Activated T-helper 17 cell treated with anti-CD3 and anti-CD28 coated beads, Interleukin-2, amount 50 U/mL, for 72 hours (primary cell): ENCODE results near the gene FAM161A. TPM values are rescaled to one million over a fixed set of nuclear protein-coding genes. Genes with fewer than 3 reads are reported as not detected.
A peak's percentile ranks its signal among the peaks of the same experiment; 100 is the strongest.
"Not testable (repeated sequence)": the region's sequence is repeated elsewhere in the genome, so short reads cannot be mapped to it uniquely, and the experiment has no call there.

Experiments
- ATAC-seq: fragments of 150-1000 bp; cut with Tn5 transposase; replicated peaks from 2 replicates; pipeline ENCODE4 v1.10.0; 2021; ENCODE audit warnings: mild to moderate bottlenecking, moderate library complexity
- H3K27ac Mint-ChIP-seq: one replicate; pipeline ENCODE4 v1.8.0; 2022; ENCODE audit warnings: mixed read lengths
- H3K27me3 Mint-ChIP-seq: one replicate; pipeline ENCODE4 v1.8.0; 2022; ENCODE audit warnings: mixed read lengths
- H3K36me3 Mint-ChIP-seq: one replicate; pipeline ENCODE4 v1.8.0; 2022; ENCODE audit warnings: low read depth, mild to moderate bottlenecking, mixed read lengths
- H3K4me1 Mint-ChIP-seq: one replicate; pipeline ENCODE4 v1.8.0; 2022; ENCODE audit warnings: mixed read lengths
- H3K4me3 Mint-ChIP-seq: one replicate; pipeline ENCODE4 v1.8.0; 2022; ENCODE audit warnings: mild to moderate bottlenecking, mixed read lengths
- H3K9me3 Mint-ChIP-seq: one replicate; pipeline ENCODE4 v1.8.0; 2022; ENCODE audit warnings: mixed read lengths
- total RNA-seq, 2 donors: library from RNA; stranded (reverse); gene quantifications; one replicate each; pipeline ENCODE4 v1.2.3, GENCODE V29; 2022

Gene FAM161A
- total RNA-seq, 2 donors from 2014 or later: 8.7 to 9.8 TPM

DNA sequence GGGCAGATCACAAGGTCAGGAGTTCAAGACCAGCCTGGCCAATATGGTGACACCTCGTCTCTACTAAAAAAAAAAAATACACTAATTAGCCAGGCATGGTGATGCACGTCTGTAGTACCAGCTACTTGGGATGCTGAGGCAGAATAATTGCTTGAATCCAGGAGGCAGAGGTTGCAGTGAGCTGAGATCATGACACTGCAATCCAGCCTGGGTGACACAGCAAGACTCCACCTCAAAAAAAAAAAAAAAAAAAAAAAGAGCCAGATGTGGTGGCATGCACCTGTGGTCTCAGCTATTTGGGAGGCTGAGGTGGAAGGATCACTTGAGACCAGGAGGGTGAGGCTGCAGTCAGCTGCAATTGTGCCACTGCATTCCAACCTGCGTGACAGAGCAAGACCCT lies 40.5 kb downstream of the FAM161A start:
- not testable (repeated sequence) for H3K4me1 Mint-ChIP-seq, ATAC-seq

DNA sequence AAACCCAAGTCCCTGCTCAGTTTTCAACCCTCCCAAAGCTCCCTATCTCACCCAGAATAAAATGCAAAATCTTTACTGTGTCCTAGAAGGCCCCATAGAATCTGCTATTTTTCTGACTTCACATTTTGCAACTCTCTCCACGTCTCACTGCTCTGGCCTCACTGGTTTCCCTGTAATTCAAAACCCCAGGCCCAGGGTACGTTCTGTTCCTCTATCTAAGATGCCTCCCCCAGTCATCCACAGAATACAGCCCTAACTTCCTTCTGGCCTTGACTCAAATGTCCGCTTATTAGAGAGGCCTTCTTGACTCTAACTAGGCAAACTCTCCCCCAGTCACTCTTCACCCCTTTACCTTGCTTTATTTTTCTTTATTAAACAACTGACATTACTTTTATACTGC lies 42.0 kb downstream of the FAM161A start:
- Mint-ChIP-seq H3K27ac (no peak overlapping the region), H3K4me1 (no peaks in the 10 kb centered on the region), H3K27me3 (peaks cover 15% of the 10 kb centered on the region), H3K4me3 (no peak overlapping the region), H3K36me3 (no peaks in the 10 kb centered on the region), H3K9me3 (no peaks in the 10 kb centered on the region)
- no peak for ATAC-seq

More for the DNA sequence above, 40.5 kb downstream of the FAM161A start:
- not testable (repeated sequence) for H3K36me3 Mint-ChIP-seq, H3K27ac Mint-ChIP-seq, H3K4me3 Mint-ChIP-seq, H3K9me3 Mint-ChIP-seq
- H3K27me3 Mint-ChIP-seq: peaks cover 15% of the 10 kb centered on the region

- not testable (repeated sequence) for H3K36me3 Mint-ChIP-seq, H3K4me1 Mint-ChIP-seq, H3K27me3 Mint-ChIP-seq, H3K9me3 Mint-ChIP-seq, H3K27ac Mint-ChIP-seq, ATAC-seq, H3K4me3 Mint-ChIP-seq
Observed at GRCh38 chr2:61810203-61810602, 43.7 kb downstream of the FAM161A start.

GRCh38 chr2:61808693-61809092 lies 45.2 kb downstream of the FAM161A start:
- H3K4me1 Mint-ChIP-seq, H3K4me3 Mint-ChIP-seq, H3K36me3 Mint-ChIP-seq, H3K27me3 Mint-ChIP-seq, H3K9me3 Mint-ChIP-seq, ATAC-seq, H3K27ac Mint-ChIP-seq: not testable (repeated sequence)

GRCh38 chr2:61807036-61807757 lies 46.7 kb downstream of the FAM161A start:
- Mint-ChIP-seq H3K27ac (no peak overlapping the region), H3K4me3 (no peak overlapping the region), H3K9me3 (no peaks in the 10 kb centered on the region), H3K27me3 (peaks cover 11% of the 10 kb centered on the region), H3K4me1 (no peaks in the 10 kb centered on the region), H3K36me3 (no peaks in the 10 kb centered on the region)
- no peak for ATAC-seq

GRCh38 chr2:61802548-61802947 lies 51.3 kb downstream of the FAM161A start:
- ATAC-seq: no peak
- no peak overlapping the region for H3K27ac Mint-ChIP-seq
- no peaks in the 10 kb centered on the region for H3K9me3 Mint-ChIP-seq
- peaks cover 20% of the 10 kb centered on the region for H3K27me3 Mint-ChIP-seq
- H3K36me3 Mint-ChIP-seq: no peaks in the 10 kb centered on the region
- H3K4me1 Mint-ChIP-seq: no peaks in the 10 kb centered on the region
- H3K4me3 Mint-ChIP-seq: no peak overlapping the region

DNA sequence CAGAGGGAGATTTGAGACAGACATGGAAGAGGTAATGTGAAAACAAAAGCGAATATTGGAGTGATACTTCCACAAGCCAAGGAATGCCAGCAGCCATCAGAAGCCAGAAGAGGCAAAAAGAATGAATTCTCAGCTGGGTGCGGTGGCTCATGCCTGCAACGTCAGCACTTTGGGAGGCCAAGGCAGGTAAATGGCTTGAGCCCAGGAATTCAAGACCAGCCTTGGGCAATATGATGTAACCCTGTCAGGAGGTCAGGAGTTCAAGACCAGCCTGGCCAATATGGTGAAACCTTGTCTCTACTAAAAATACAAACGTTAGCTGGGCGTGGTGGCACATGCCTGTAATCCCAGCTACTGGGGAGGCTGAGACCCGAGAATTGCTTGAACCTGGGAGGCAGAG lies 54.8 kb downstream of the FAM161A start:
- Mint-ChIP-seq H3K9me3 (no peaks in the 10 kb centered on the region), H3K36me3 (no peaks in the 10 kb centered on the region), H3K4me1 (no peaks in the 10 kb centered on the region), H3K27ac (no peak overlapping the region), H3K4me3 (no peak overlapping the region), H3K27me3 (peaks cover 23% of the 10 kb centered on the region)
- no peak for ATAC-seq

- H3K4me3 Mint-ChIP-seq, ATAC-seq, H3K9me3 Mint-ChIP-seq, H3K4me1 Mint-ChIP-seq, H3K27ac Mint-ChIP-seq, H3K36me3 Mint-ChIP-seq: not testable (repeated sequence)
- H3K27me3 Mint-ChIP-seq: peaks cover 18% of the 10 kb centered on the region
Observed at GRCh38 chr2:61797446-61797845, 56.4 kb downstream of the FAM161A start.

GRCh38 chr2:61795408-61795807 lies 58.5 kb downstream of the FAM161A start:
- no peak for ATAC-seq
- H3K9me3 Mint-ChIP-seq: no peaks in the 10 kb centered on the region

DNA sequence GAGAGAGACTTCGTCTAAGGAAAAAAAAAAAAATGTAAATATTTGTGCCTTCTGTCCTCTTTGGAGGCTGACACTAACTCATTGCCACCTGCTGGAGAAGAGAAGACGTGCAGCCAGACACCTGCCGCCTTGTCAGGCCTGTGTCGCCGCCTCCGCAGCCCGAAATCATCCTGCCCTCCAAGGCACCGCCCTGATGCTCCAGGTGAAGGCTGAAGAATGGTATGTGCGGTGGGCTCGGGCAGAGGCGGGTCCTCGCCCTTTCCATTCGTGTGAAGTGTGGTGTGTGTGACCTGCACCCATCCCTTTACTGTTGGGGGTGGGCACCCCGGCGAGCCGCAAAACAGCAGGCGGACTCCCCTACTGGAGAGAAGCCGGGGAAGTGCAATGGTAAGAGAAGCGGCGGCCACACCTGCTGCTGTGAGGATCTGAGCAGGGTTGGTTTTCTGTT lies 60.4 kb downstream of the FAM161A start:
- H3K9me3 Mint-ChIP-seq: no peaks in the 10 kb centered on the region
- H3K36me3 Mint-ChIP-seq: no peaks in the 10 kb centered on the region
- peak; percentile 98 for ATAC-seq

More at GRCh38 chr2:61795408-61795807, 58.5 kb downstream of the FAM161A start:
- no peak overlapping the region for H3K4me3 Mint-ChIP-seq
- peaks cover 10% of the 10 kb centered on the region for H3K27me3 Mint-ChIP-seq
- peak overlapping the region; percentile 15 for H3K27ac Mint-ChIP-seq
- H3K36me3 Mint-ChIP-seq: no peaks in the 10 kb centered on the region
- no peaks in the 10 kb centered on the region for H3K4me1 Mint-ChIP-seq

GRCh38 chr2:61792355-61792890 lies 61.4 kb downstream of the FAM161A start:
- ATAC-seq: no peak
- H3K36me3 Mint-ChIP-seq: no peaks in the 10 kb centered on the region
- H3K4me3 Mint-ChIP-seq: no peak overlapping the region
- no peaks in the 10 kb centered on the region for H3K9me3 Mint-ChIP-seq
- H3K4me1 Mint-ChIP-seq: no peaks in the 10 kb centered on the region
- peaks cover 11% of the 10 kb centered on the region for H3K27me3 Mint-ChIP-seq
- H3K27ac Mint-ChIP-seq: no peak overlapping the region

More for the DNA sequence above, 60.4 kb downstream of the FAM161A start:
- Mint-ChIP-seq H3K27ac (peak overlapping the region; percentile 44), H3K4me3 (peak overlapping the region; percentile 75), H3K4me1 (no peaks in the 10 kb centered on the region), H3K27me3 (peaks cover 3% of the 10 kb centered on the region)

DNA sequence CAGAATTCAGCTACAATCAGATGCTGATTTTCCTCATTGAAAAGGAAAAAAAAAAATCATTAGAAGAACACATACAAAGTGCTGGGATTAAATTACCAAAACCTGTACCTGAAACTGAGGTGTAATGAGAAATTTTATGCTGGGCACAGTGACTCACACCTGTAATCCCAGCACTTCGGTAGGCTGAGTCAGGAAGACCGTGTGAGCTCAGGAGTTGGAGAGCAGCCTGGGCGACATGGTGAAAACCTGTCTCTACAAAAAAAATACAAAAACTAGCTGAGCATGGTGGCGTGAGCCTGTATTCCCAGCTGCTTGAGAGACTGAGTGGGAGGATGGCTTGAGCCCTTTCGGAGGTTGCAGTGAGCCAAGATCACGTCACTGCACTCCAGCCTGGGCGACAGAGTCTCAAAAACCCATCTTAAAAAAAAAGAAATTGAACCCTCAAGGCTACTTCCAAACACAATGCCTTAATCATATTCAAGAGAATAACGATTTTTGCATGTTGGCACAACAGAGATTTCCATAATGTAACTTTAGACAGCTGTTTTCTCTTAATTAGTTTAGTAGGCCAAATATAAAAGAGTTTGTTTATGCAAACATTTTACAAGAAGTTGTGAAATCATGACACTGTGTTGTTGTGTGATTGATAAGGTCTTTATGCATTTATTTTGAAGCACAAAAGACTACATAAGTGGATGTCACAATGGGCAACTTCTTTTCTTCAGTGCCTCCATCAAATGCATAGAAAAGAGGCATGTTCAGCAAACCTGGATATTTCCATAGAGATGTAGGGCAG lies 63.9 kb downstream of the FAM161A start:
- Mint-ChIP-seq H3K9me3 (no peaks in the 10 kb centered on the region), H3K36me3 (no peaks in the 10 kb centered on the region), H3K27me3 (peaks cover 17% of the 10 kb centered on the region), H3K4me3 (no peak overlapping the region), H3K4me1 (no peaks in the 10 kb centered on the region), H3K27ac (no peak overlapping the region)
- ATAC-seq: peak; percentile 28

DNA sequence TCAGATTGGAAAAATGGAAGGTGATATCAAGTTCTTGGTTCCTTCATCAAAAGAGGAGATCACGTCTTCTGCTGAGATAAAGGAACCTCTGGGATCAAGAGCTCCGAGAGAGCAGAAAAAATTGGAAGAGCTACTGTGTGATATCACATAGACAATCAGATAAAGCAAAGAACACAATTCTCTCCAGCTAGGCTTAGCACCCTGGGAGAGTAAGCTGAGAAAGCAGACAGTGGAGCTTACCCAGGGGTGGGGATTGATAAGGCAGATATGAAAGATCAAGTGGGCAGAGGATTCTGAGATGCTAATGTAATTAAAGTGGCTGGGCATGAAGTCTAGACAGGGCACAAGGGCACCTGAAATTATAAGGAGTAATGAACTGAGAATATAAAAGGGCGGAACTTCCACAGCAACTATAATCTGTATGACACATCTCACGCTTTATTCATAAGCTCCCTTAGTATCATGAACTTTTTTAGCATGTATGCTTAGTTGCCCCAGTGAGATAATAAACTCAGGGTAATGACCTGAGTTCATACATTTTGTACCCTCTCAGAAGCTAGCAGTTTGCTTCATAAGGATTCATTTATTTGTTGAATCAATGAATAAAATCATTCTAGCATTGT lies 65.8 kb downstream of the FAM161A start:
- Mint-ChIP-seq H3K27me3 (peaks cover 18% of the 10 kb centered on the region), H3K9me3 (no peaks in the 10 kb centered on the region), H3K4me3 (no peak overlapping the region), H3K27ac (no peak overlapping the region), H3K36me3 (no peaks in the 10 kb centered on the region), H3K4me1 (no peaks in the 10 kb centered on the region)
- ATAC-seq: no peak

GRCh38 chr2:61786876-61787275 lies 67.0 kb downstream of the FAM161A start:
- ATAC-seq: no peak
- H3K9me3 Mint-ChIP-seq: no peaks in the 10 kb centered on the region
- H3K36me3 Mint-ChIP-seq: no peaks in the 10 kb centered on the region
- H3K4me3 Mint-ChIP-seq: no peak overlapping the region
- H3K27ac Mint-ChIP-seq: no peak overlapping the region
- H3K27me3 Mint-ChIP-seq: peaks cover 21% of the 10 kb centered on the region
- H3K4me1 Mint-ChIP-seq: no peaks in the 10 kb centered on the region
